WTC11 (cell line): ENCODE data around the gene AUP1.

Source experiments
- ATF1 ChIP-seq: sonication (generic); formaldehyde crosslinking; IDR thresholded peaks from 2 replicates; pipeline ENCODE4 v1.8.1; 2023; ENCODE audit warnings: mild to moderate bottlenecking, moderate library complexity, missing genetic modification reagents
- E2F4 ChIP-seq: sonication (generic); formaldehyde crosslinking; IDR thresholded peaks from 2 replicates; pipeline ENCODE4 v1.8.1; 2022; ENCODE audit warnings: low read depth, mild to moderate bottlenecking, moderate library complexity, missing genetic modification reagents, borderline replicate concordance
- NR2C2 ChIP-seq: sonication (generic); formaldehyde crosslinking; IDR thresholded peaks from 2 replicates; pipeline ENCODE4 v1.8.0; 2022; ENCODE audit warnings: mild to moderate bottlenecking, missing genetic modification reagents
- RELA ChIP-seq: sonication (generic); formaldehyde crosslinking; IDR thresholded peaks from 2 replicates; pipeline ENCODE4 v1.8.1; 2022; ENCODE audit warnings: missing genetic modification reagents, mild to moderate bottlenecking, borderline replicate concordance
- TEAD1 ChIP-seq: sonication (generic); formaldehyde crosslinking; IDR thresholded peaks from 2 replicates; pipeline ENCODE4 v1.8.0; 2022; ENCODE audit warnings: mild to moderate bottlenecking, missing genetic modification reagents
- ZBTB21 ChIP-seq: sonication (generic); formaldehyde crosslinking; IDR thresholded peaks from 2 replicates; pipeline ENCODE4 v1.8.1; 2023; ENCODE audit warnings: mild to moderate bottlenecking, missing genetic modification reagents, borderline replicate concordance
- TF ChIP-seq, protein P1 (sequence below): fragments of 200-600 bp; IDR thresholded peaks from 2 replicates; pipeline ENCODE4 v1.8.0; 2022; ENCODE audit warnings: antibody characterized with exemption
- TF ChIP-seq, protein P2 (sequence below): fragments of 250-450 bp; sonication (Bioruptor Pico); IDR thresholded peaks from 2 replicates; pipeline ENCODE4 v2.1.2; 2022; ENCODE audit warnings: mild to moderate bottlenecking, moderate library complexity
- TF ChIP-seq, protein P3 (sequence below): sonication (generic); formaldehyde crosslinking; IDR thresholded peaks from 2 replicates; pipeline ENCODE4 v1.8.1; 2023; ENCODE audit warnings: mild to moderate bottlenecking, missing genetic modification reagents, moderate library complexity
- TF ChIP-seq, protein P4 (sequence below): fragments of 250-450 bp; sonication (Bioruptor Pico); IDR thresholded peaks from 2 replicates; pipeline ENCODE4 v1.9.0; 2021; ENCODE audit warnings: mild to moderate bottlenecking

DNA sequence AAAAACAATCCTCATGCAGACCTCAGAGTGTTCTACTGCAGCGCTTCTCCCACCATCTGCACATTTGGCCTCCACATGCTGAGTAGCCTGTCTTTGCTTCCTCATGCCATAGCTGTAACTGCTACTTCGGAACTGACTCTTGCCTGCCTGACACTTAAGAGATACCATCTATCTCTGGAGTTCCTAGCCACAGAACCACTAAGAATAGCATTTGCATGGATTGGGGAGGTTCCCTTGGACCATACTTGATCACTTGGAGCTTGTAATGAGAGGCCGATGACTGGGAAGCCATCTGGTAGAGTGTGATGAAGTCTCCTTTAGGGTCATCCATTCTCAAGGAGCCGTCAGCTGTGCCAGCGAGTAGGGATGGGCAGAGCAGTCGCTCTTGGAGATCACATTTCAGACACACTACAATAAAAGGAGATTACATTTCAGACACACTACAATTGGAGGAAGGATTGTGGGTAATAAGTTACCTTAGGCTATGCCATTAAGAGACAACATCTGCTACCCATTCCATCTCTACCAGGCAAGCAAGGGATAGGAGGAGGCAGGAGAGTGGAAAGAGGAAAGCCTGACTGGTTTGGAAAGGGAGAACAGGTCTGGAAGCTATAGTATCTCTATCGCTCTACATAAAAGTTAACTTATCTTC lies 46.8 kb upstream of the AUP1 start:
- TF ChIP-seq, protein P1, sequence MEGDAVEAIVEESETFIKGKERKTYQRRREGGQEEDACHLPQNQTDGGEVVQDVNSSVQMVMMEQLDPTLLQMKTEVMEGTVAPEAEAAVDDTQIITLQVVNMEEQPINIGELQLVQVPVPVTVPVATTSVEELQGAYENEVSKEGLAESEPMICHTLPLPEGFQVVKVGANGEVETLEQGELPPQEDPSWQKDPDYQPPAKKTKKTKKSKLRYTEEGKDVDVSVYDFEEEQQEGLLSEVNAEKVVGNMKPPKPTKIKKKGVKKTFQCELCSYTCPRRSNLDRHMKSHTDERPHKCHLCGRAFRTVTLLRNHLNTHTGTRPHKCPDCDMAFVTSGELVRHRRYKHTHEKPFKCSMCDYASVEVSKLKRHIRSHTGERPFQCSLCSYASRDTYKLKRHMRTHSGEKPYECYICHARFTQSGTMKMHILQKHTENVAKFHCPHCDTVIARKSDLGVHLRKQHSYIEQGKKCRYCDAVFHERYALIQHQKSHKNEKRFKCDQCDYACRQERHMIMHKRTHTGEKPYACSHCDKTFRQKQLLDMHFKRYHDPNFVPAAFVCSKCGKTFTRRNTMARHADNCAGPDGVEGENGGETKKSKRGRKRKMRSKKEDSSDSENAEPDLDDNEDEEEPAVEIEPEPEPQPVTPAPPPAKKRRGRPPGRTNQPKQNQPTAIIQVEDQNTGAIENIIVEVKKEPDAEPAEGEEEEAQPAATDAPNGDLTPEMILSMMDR: no peak
- TF ChIP-seq, protein P2, sequence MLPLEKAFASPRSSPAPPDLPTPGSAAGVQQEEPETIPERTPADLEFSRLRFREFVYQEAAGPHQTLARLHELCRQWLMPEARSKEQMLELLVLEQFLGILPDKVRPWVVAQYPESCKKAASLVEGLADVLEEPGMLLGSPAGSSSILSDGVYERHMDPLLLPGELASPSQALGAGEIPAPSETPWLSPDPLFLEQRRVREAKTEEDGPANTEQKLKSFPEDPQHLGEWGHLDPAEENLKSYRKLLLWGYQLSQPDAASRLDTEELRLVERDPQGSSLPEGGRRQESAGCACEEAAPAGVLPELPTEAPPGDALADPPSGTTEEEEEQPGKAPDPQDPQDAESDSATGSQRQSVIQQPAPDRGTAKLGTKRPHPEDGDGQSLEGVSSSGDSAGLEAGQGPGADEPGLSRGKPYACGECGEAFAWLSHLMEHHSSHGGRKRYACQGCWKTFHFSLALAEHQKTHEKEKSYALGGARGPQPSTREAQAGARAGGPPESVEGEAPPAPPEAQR: no peak
- TF ChIP-seq NR2C2 (CRISPR knock-in tag) (no peak), ATF1 (CRISPR knock-in tag) (no peak), E2F4 (no peak), TEAD1 (CRISPR knock-in tag) (no peak), RELA (no peak), ZBTB21 (CRISPR knock-in tag) (no peak)
- TF ChIP-seq, protein P3, sequence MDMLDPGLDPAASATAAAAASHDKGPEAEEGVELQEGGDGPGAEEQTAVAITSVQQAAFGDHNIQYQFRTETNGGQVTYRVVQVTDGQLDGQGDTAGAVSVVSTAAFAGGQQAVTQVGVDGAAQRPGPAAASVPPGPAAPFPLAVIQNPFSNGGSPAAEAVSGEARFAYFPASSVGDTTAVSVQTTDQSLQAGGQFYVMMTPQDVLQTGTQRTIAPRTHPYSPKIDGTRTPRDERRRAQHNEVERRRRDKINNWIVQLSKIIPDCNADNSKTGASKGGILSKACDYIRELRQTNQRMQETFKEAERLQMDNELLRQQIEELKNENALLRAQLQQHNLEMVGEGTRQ: no peak
- TF ChIP-seq, protein P4, sequence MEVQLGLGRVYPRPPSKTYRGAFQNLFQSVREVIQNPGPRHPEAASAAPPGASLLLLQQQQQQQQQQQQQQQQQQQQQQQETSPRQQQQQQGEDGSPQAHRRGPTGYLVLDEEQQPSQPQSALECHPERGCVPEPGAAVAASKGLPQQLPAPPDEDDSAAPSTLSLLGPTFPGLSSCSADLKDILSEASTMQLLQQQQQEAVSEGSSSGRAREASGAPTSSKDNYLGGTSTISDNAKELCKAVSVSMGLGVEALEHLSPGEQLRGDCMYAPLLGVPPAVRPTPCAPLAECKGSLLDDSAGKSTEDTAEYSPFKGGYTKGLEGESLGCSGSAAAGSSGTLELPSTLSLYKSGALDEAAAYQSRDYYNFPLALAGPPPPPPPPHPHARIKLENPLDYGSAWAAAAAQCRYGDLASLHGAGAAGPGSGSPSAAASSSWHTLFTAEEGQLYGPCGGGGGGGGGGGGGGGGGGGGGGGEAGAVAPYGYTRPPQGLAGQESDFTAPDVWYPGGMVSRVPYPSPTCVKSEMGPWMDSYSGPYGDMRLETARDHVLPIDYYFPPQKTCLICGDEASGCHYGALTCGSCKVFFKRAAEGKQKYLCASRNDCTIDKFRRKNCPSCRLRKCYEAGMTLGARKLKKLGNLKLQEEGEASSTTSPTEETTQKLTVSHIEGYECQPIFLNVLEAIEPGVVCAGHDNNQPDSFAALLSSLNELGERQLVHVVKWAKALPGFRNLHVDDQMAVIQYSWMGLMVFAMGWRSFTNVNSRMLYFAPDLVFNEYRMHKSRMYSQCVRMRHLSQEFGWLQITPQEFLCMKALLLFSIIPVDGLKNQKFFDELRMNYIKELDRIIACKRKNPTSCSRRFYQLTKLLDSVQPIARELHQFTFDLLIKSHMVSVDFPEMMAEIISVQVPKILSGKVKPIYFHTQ (CRISPR knock-in tag): no peak
